Common myeloid progenitor, CD34-positive (primary cell): ENCODE data around the gene WDR1.

Experiments
- CTCF ChIA-PET: fragments of 350-600 bp; sonication (Branson Sonifier 250); formaldehyde crosslinking; loops from one replicate; lab custom pipeline; 2021; ENCODE audit warnings: antibody characterized with exemption; lab: Charles Lee
- POLR2A ChIA-PET: fragments of 350-600 bp; sonication (Branson Sonifier 250); formaldehyde crosslinking; loops from one replicate; lab custom pipeline; 2021; ENCODE audit warnings: antibody characterized with exemption; lab: Charles Lee
- DNase-seq, 3 donors: peaks; one replicate each; pipeline versions ENCODE4 v3.0.0 to v3.0.0-alpha.2; 2013
- H3K27ac ChIP-seq, 2 experiments: 1 replicate in 1 of 2; 2 replicates in 1 of 2; pipeline ENCODE4 v1.7.0; 2013; ENCODE audit warnings: inconsistent platforms in 2 of 2, low read length in 2 of 2, mild to moderate bottlenecking in 2 of 2, low read depth in 1 of 2, moderate library complexity in 1 of 2; ENCODE audit not compliant: severe bottlenecking in 2 of 2, insufficient read depth in 1 of 2, poor library complexity in 1 of 2
- H3K27me3 ChIP-seq, 5 experiments: replicated peaks in 2 of 5; 1 replicate in 3 of 5; 2 replicates in 2 of 5; pipeline versions ENCODE4 v1.6.1 to v1.7.0; 2013; ENCODE audit warnings: low read length in 4 of 5, mild to moderate bottlenecking in 2 of 5, moderate library complexity in 2 of 5, inconsistent platforms in 1 of 5; ENCODE audit not compliant: insufficient read depth in 5 of 5, control insufficient read depth in 4 of 5
- H3K36me3 ChIP-seq, 4 experiments: 1 replicate in 2 of 4; 2 replicates in 2 of 4; pipeline versions ENCODE4 v1.6.1 to v1.7.0; 2013; ENCODE audit warnings: low read length in 3 of 4, control low read depth in 1 of 4, mild to moderate bottlenecking in 1 of 4; ENCODE audit not compliant: control insufficient read depth in 4 of 4, insufficient read depth in 4 of 4
- H3K4me1 ChIP-seq, 4 experiments: 1 replicate in 3 of 4; 2 replicates in 1 of 4; pipeline versions ENCODE4 v1.6.1 to v1.7.1; 2013; ENCODE audit warnings: low read length in 3 of 4, mild to moderate bottlenecking in 3 of 4, control low read depth in 1 of 4, inconsistent platforms in 1 of 4, moderate library complexity in 1 of 4; ENCODE audit not compliant: control insufficient read depth in 4 of 4, insufficient read depth in 4 of 4; ENCODE audit errors: control extremely low read depth in 1 of 4
- H3K4me3 ChIP-seq, 7 experiments: 1 replicate in 4 of 7; 2 replicates in 3 of 7; pipeline versions ENCODE4 v1.5.1 to v1.7.0; 2013; ENCODE audit warnings: mild to moderate bottlenecking in 7 of 7, low read length in 6 of 7, moderate library complexity in 6 of 7, inconsistent platforms in 2 of 7, low read depth in 2 of 7, control low read depth in 1 of 7; ENCODE audit not compliant: insufficient read depth in 4 of 7, control insufficient read depth in 1 of 7; ENCODE audit errors: extremely low read depth in 1 of 7
- H3K9me3 ChIP-seq, 5 experiments: 1 replicate in 4 of 5; 2 replicates in 1 of 5; pipeline versions ENCODE4 v1.6.1 to v1.7.1; 2013; ENCODE audit warnings: low read length in 4 of 5, mild to moderate bottlenecking in 2 of 5, inconsistent platforms in 1 of 5, low read depth in 1 of 5, moderate library complexity in 1 of 5; ENCODE audit not compliant: control insufficient read depth in 4 of 5, insufficient read depth in 2 of 5; ENCODE audit errors: control extremely low read depth in 1 of 5
- WGBS: methylation state at CpG from one replicate; pipeline ENCODE4 v1.1.5; 2013; ENCODE audit not compliant: insufficient coverage; 5-methylcytosine and 5-hydroxymethylcytosine counted together

The WDR1 gene

DNA sequence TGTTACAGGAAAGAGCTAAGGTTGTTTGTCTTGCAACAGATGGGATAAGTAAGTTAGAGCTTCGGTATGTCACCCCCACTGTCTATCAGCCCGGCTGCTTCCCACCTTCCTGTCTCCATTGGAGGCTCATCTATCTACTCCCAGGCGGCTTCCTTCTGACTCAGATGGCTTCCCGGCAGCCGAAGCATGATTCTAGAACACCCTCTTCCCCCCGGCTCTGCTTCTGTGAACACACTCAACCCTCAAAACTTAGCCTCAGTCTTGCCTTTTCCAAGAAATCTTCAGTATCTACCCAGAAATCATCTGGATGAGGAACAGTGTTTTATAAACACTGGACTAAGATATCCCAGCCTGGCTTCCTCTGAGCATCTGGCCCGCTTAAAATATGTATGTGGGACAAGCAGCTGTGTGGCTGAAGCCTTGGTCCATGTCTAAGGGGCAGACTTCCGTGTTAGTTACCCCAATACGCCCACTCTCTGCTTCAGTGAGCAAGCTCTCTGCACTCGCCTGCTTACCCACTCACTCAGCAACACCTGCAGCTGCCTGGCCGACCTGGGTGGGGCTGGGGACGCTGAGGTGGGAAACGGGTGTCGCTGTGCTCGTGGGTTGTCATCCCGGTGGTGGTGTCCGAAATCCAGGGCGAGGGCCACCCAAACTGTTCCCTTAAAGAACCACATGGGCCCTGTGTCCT is 83.3 kb downstream of the WDR1 start:
- Histone ChIP-seq H3K36me3 (no peaks in the 10 kb centered on the region), H3K4me1 (peaks cover 2 to 17% (median 13%) of the 10 kb centered on the region in 4 experiments), H3K27ac (no peak overlapping the region), H3K27me3 (peaks cover 0 to 2% (median 0%) of the 10 kb centered on the region in 5 experiments), H3K9me3 (no peaks in the 10 kb centered on the region), H3K4me3 (no peak overlapping the region)
- peak in 2 of 3 donors; percentile 27 to 32 for DNase-seq
- POLR2A ChIA-PET = interaction anchor here (0.6 kb wide), 1 partner anchor 329 kb away, joined by 3 read pairs; no protein-coding TSS in a partner anchor
- WGBS = 58% methylated on average over 16 of the region's 18 CpGs
- CTCF ChIA-PET = interaction anchor here (0.9 to 3.9 kb wide), 10 partner anchors 10 to 330 kb away, joined by 3 to 24 read pairs (median 3); partner anchors contain the start of gene SLC2A9

DNA sequence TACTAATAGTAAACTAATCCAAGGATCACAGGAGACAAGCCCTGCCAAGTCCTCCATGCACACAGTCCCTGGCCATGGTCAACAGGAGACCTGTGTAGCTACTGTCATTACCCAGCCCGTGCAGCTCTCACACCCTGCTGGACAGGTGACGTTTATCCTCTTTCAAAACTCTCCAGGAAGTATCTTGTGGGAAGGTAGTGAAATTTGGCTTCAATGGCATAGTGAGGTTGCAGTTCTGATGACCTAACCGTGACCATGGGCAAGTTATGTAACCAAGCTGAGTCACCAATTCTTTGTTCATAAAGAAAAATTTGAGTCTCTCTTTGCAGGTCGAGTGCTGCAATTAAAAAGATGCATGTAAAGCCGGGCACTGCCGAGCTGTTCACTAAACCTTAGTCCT is 84.0 kb downstream of the WDR1 start:
- H3K27me3 ChIP-seq = peaks cover 0 to 2% (median 0%) of the 10 kb centered on the region in 5 experiments
- H3K9me3 ChIP-seq = no peaks in the 10 kb centered on the region
- no peak overlapping the region for H3K27ac ChIP-seq
- DNase-seq = peak; percentile 43 to 82 (median 78)
- no peak overlapping the region for H3K4me3 ChIP-seq
- H3K36me3 ChIP-seq = no peaks in the 10 kb centered on the region
- WGBS = 64% methylated on average over 5 of the region's 6 CpGs
- CTCF ChIA-PET = interaction anchor here (0.9 to 3.9 kb wide), 9 partner anchors 9 to 329 kb away, joined by 3 to 24 read pairs (median 3); partner anchors contain the start of gene SLC2A9
- H3K4me1 ChIP-seq = peaks cover 2 to 17% (median 13%) of the 10 kb centered on the region in 4 experiments
- POLR2A ChIA-PET = interaction anchor here (0.6 kb wide), 1 partner anchor 328 kb away, joined by 3 read pairs; no protein-coding TSS in a partner anchor

DNA sequence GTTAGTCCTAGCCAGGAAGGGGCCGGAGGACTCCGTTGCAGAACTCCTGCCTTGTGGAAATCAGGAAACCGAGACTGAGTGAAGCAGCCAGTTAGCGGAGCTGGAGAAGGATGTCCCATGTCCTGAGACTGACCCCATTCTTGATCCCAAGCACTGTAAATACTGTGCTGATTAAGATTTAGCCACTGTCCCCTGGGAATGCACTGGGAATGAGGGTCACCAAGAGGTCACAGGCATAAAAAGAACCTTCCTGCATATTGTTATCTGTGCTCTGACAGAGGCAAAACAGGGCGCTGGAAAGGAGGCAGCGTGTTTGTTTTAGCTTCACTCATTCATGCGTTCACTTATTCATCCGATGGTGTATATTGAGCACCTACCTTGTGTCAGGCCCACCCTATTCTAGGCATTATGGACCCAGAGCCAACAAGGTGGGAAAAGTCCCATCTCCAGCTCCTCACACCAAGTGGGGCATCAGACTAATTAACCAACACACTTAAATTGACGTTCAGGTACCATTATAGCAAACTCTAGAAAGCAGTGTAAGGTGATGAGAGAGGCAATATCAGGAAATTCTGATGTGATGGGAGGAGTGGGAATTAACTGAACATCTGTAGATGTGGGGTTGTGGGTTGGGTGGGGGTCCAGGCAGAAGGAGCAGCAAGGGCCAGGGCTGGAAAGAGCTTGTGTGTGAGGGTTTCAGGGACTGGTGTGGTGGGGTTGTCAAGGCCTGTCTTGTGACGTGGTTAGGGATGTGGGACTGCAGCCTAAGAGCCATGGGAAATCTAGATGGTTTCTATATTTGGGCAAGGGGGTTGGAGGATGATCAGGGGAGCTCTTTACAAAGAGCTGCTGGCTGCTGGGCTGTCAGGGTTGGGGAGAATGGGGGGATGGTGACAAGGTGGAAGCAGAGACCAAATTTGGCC is 84.7 kb downstream of the WDR1 start:
- no peaks in the 10 kb centered on the region for H3K36me3 ChIP-seq
- H3K9me3 ChIP-seq = no peaks in the 10 kb centered on the region
- ChIA-PET CTCF (interaction anchor here (0.8 to 3.9 kb wide), 9 partner anchors 8 to 32 kb away, joined by 3 to 24 read pairs (median 3); partner anchors contain the start of gene SLC2A9), POLR2A (interaction anchor here (0.6 kb wide), 1 partner anchor 14 kb away, joined by 3 read pairs; no protein-coding TSS in a partner anchor)
- DNase-seq = no peak
- H3K4me1 ChIP-seq = peaks cover 2 to 17% (median 13%) of the 10 kb centered on the region in 4 experiments
- no peak overlapping the region for H3K27ac ChIP-seq
- no peak overlapping the region for H3K4me3 ChIP-seq
- peaks cover 0 to 2% (median 0%) of the 10 kb centered on the region in 5 experiments for H3K27me3 ChIP-seq
- 93% methylated on average over 9 of the region's 10 CpGs for WGBS

GRCh38 chr4:10030972-10031667 is 85.5 kb downstream of the WDR1 start:
- H3K4me1 ChIP-seq = peaks cover 2 to 17% (median 13%) of the 10 kb centered on the region in 4 experiments
- H3K4me3 ChIP-seq = no peak overlapping the region
- H3K36me3 ChIP-seq = no peaks in the 10 kb centered on the region
- no peak overlapping the region for H3K27ac ChIP-seq
- no peaks in the 10 kb centered on the region for H3K9me3 ChIP-seq
- H3K27me3 ChIP-seq = peaks cover 0 to 5% (median 0%) of the 10 kb centered on the region in 5 experiments
- 92% methylated on average over 7 of the region's 7 CpGs for WGBS
- ChIA-PET CTCF (interaction anchor here (0.6 to 1.6 kb wide), 4 partner anchors 10 to 99 kb away, joined by 3 read pairs; no protein-coding TSS in a partner anchor), POLR2A (no interaction called here)
- DNase-seq = no peak

DNA sequence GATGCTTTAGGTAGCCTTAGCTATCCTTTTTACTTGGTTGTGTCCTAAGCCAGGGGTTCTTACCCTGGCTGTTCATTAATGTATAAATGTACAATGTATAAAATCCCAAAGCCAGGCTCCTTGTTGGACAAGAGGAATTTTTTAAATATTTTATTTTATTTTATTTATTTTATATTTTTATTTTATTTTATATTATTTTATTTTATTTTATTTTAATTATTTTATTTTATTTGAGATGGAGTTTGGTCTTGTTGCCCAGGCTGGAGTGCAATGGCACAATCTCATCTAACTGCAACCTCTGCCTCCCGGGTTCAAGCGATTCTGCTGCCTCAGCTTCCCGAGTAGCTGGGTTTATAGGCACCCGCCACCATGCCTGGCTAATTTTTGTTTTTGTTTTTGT is 87.2 kb downstream of the WDR1 start:
- H3K4me1 ChIP-seq = peaks cover 2 to 17% (median 13%) of the 10 kb centered on the region in 4 experiments
- no peak overlapping the region for H3K4me3 ChIP-seq
- DNase-seq = no peak
- WGBS = 100% methylated on average over 1 of the region's 4 CpGs
- POLR2A ChIA-PET = no interaction called here
- no peaks in the 10 kb centered on the region for H3K9me3 ChIP-seq
- H3K27me3 ChIP-seq = peaks cover 0 to 2% (median 0%) of the 10 kb centered on the region in 5 experiments
- H3K36me3 ChIP-seq = no peaks in the 10 kb centered on the region
- CTCF ChIA-PET = interaction anchor here (1.2 kb wide), 1 partner anchor 40 kb away, joined by 3 read pairs; no protein-coding TSS in a partner anchor
- H3K27ac ChIP-seq = no peak overlapping the region

GRCh38 chr4:10028910-10029309 is 87.7 kb downstream of the WDR1 start:
- no peaks in the 10 kb centered on the region for H3K9me3 ChIP-seq
- no peaks in the 10 kb centered on the region for H3K36me3 ChIP-seq
- DNase-seq = no peak
- no peak overlapping the region for H3K27ac ChIP-seq
- ChIA-PET CTCF (interaction anchor here (1.2 kb wide), 1 partner anchor 40 kb away, joined by 3 read pairs; no protein-coding TSS in a partner anchor), POLR2A (no interaction called here)
- H3K27me3 ChIP-seq = peaks cover 0 to 2% (median 0%) of the 10 kb centered on the region in 5 experiments
- no peak overlapping the region for H3K4me3 ChIP-seq
- WGBS = 96% methylated on average over 4 of the region's 4 CpGs
- H3K4me1 ChIP-seq = peaks cover 2 to 17% (median 13%) of the 10 kb centered on the region in 4 experiments
